GM21367 (cell line): ENCODE results near the gene ADCY9.
"Not testable (repeated sequence)": the region's sequence is repeated elsewhere in the genome, so short reads cannot be mapped to it uniquely, and the experiment has no call there.

Experiments used
- ATAC-seq: cut with Tn5 transposase; IDR thresholded peaks from one replicate; pipeline ENCODE4 v1.9.1; 2021; ENCODE audit not compliant: unreplicated experiment

The ADCY9 gene

GRCh38 chr16:4071686-4072561 lies 44.3 kb downstream of the ADCY9 start:
- ATAC-seq: no peak

GRCh38 chr16:4070936-4071335 lies 45.3 kb downstream of the ADCY9 start:
- ATAC-seq: no peak

GRCh38 chr16:4067262-4068001 lies 48.8 kb downstream of the ADCY9 start:
- ATAC-seq: no peak

- ATAC-seq: no peak
These were observed 51.3 kb downstream of the ADCY9 start for GRCh38 chr16:4064950-4065352.

- ATAC-seq: no peak
These were observed 53.9 kb downstream of the ADCY9 start for GRCh38 chr16:4062212-4062802.

GRCh38 chr16:4060823-4061222 lies 55.4 kb downstream of the ADCY9 start:
- no peak for ATAC-seq

- ATAC-seq: no peak
These were observed 56.2 kb downstream of the ADCY9 start for GRCh38 chr16:4060009-4060408.

GRCh38 chr16:4058386-4058785 lies 57.9 kb downstream of the ADCY9 start:
- ATAC-seq: no peak

- ATAC-seq: no peak
These were observed 58.8 kb downstream of the ADCY9 start for GRCh38 chr16:4057439-4057877.

GRCh38 chr16:4056161-4057105 lies 59.8 kb downstream of the ADCY9 start:
- ATAC-seq: no peak

- no peak for ATAC-seq
These were observed 60.5 kb downstream of the ADCY9 start for GRCh38 chr16:4055748-4056147.

GRCh38 chr16:4053301-4053845 lies 62.9 kb downstream of the ADCY9 start:
- no peak for ATAC-seq

- ATAC-seq: no peak
These were observed 63.4 kb downstream of the ADCY9 start for GRCh38 chr16:4052801-4053293.

GRCh38 chr16:4052096-4052495 lies 64.1 kb downstream of the ADCY9 start:
- no peak for ATAC-seq

GRCh38 chr16:4051591-4051990 lies 64.7 kb downstream of the ADCY9 start:
- no peak for ATAC-seq

- no peak for ATAC-seq
These were observed 67.2 kb downstream of the ADCY9 start for GRCh38 chr16:4049031-4049430.

- ATAC-seq: no peak
These were observed 67.8 kb downstream of the ADCY9 start for GRCh38 chr16:4048481-4048880.

- ATAC-seq: no peak
These were observed 70.0 kb downstream of the ADCY9 start for GRCh38 chr16:4046221-4046620.

- ATAC-seq: not testable (repeated sequence)
These were observed 70.7 kb downstream of the ADCY9 start for GRCh38 chr16:4045561-4045960.

- ATAC-seq: no peak
These were observed 73.7 kb downstream of the ADCY9 start for GRCh38 chr16:4042581-4042980.
